Measurements from ENCODE around the gene MYO5B.

DNA sequence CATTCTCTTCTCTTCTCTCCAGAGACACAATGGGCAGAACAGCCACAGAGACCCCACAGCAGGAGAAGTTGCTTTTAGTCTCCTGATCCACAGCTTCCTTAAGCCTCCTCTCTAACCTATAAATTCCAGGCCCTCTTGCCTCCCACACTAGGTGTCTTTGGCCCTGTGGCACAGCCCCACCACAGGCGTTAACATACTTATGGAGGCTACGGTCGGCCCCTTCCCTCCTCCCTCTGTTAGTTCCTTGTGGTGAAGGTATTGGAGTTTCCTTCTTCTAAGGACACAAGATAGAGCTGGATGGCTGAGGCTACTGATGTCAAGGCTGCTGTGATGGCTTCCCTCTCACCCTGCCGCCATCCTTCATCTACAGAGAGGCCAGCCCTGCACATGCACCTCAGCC is 258.1 kb downstream of the MYO5B start:
- TF ChIP-seq EP300 (IDR thresholded peaks at IDR 0.05) (no peak), POLR2A (IDR thresholded peaks at IDR 0.05) (no peak)
- TF ChIP-seq, protein P1, sequence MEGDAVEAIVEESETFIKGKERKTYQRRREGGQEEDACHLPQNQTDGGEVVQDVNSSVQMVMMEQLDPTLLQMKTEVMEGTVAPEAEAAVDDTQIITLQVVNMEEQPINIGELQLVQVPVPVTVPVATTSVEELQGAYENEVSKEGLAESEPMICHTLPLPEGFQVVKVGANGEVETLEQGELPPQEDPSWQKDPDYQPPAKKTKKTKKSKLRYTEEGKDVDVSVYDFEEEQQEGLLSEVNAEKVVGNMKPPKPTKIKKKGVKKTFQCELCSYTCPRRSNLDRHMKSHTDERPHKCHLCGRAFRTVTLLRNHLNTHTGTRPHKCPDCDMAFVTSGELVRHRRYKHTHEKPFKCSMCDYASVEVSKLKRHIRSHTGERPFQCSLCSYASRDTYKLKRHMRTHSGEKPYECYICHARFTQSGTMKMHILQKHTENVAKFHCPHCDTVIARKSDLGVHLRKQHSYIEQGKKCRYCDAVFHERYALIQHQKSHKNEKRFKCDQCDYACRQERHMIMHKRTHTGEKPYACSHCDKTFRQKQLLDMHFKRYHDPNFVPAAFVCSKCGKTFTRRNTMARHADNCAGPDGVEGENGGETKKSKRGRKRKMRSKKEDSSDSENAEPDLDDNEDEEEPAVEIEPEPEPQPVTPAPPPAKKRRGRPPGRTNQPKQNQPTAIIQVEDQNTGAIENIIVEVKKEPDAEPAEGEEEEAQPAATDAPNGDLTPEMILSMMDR (IDR thresholded peaks at IDR 0.05): no peak
